Measurements from ENCODE around the gene OPRL1.
A peak's percentile ranks its signal among the peaks of the same experiment; 100 is the strongest.
"Not testable (repeated sequence)": the region's sequence is repeated elsewhere in the genome, so short reads cannot be mapped to it uniquely, and the experiment has no call there.

The OPRL1 gene

DNA sequence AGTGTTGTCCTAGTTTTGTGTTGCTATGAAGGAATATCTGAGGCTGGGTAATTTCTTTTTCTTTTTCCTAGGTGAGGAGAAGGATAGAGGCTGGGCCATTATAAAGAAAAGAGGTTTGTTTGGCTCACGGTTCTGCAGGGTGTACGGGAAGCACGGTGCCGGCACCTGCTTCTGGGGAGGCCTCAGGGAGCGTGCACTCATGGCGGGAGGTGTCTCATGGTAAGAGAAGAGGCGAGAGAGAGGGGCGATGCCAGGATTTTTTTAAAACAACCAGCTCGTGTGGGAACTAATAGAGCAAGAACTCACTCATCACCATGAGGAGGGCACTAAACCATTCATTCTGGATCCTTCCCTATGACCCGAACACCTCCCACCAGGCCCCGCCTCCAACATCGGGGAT, 41.7 kb downstream of the OPRL1 start:
- no peak for DNase-seq

DNA sequence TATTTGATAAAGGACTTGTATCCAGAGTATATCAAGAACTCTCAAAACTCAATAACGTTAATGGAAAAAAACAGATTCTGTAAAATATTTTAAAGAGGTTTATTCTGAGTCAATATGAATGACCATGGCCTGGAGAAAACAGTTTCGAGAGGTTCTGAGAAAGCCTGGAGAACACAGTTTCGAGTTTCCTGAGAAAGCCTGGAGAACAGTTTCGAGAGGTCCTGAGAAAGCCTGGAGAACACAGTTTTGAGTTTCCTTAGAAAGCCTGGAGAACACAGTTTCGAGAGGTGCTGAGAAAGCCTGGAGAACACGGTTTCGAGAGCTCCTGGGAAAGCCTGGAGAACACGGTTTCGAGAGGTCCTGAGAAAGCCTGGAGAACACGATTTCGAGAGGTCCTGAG, 43.0 kb downstream of the OPRL1 start:
- DNase-seq = not testable (repeated sequence)

DNA sequence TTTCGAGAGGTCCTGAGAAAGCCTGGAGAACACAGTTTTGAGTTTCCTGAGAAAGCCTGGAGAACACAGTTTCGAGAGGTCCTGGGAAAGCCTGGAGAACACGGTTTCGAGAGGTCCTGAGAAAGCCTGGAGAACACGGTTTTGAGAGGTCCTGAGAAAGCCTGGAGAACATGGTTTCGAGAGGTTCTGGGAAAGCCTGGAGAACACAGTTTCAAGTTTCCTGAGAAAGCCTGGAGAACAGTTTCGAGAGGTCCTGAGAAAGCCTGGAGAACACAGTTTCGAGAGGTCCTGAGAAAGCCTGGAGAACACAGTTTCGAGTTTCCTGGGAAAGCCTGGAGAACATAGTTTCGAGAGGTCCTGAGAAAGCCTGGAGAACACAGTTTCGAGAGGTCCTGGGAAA, 43.6 kb downstream of the OPRL1 start:
- DNase-seq = not testable (repeated sequence)

DNA sequence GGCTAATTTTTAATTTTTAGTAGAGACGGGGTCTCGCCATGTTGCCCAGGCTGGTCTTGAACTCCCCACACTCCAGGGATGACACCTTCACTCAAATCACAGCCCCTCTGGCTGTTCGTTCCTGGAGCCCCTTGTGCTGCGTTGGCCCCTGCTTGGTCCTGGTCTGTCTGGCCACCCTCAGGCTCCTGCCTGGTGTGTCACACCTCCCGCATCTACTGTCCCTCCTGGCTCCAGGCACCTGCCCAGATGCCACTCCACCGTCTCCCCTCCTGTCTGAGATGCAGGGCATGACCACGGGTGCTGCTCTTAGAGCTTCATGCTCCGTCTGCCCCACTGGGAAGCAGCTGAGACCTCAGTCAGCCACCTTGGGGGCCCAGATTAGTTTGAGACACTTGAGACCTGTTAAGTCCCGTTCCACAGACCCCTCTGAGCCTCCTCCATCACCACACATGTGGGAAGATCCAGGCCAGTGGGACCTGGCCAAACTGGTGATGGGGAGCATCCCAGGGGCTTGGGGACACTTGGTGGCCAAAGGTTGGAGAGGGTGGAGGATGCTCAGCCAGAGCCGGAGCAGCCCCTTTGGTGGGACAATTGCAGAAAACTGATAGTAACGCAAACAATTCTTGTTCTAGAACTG, 49.4 kb downstream of the OPRL1 start:
- DNase-seq = no peak

DNA sequence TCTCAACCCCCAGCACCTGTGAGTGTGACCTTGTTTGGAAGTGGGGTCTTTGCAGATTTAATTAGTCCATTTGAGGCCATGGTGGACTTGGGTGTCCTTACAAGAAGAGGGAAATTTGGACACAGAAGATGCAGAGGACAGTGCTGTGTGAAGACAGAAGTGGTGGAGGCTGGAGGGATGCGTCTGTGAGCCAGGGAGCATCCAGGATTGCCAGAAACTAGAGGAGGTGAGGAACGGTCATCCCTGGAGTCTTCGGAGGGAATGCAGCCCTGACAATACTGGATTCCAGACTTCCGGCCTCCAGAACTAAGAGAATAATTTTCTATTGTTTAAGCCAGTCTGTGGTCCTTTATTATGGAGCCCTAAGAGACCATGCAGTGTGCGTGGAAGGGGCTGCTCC, 50.4 kb downstream of the OPRL1 start:
- DNase-seq = no peak

DNA sequence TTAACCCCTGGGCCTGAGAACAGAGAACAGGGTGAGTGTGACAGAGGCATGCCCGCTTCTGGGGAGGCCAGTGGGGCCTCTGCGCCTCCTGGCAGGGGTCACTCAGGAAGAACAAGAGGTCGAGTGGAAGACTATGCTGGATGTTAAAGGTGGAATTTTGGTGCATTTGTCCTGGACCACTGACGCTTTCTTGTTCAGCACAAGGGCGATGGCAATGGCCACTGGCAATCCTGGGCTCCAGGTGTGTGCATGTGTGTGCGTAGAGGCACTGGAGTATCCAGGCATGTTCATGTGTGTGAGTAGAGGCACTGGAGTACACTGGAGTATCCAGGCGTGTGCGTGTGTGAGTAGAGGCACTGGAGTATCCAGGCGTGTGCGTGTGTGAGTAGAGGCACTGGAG, 51.0 kb downstream of the OPRL1 start:
- no peak for DNase-seq

DNA sequence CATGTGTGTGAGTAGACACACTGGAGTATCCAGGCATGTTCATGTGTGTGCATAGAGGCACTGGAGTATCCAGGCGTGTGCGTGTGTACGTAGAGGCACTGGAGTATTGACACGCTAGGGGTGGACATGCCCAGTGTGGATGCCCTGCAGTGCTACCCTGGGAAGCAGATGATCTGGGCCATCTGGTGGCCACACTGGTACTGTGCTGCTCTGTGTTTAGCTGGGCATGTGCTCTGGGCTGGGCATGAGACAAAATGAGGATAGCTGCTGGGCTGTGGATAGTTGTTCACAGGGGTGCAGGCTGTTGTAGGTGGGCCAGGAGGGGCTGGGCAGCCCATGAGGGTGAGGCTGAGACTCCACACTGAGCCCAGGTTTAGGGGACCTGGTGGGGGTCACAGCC, 51.5 kb downstream of the OPRL1 start:
- no peak for DNase-seq

DNA sequence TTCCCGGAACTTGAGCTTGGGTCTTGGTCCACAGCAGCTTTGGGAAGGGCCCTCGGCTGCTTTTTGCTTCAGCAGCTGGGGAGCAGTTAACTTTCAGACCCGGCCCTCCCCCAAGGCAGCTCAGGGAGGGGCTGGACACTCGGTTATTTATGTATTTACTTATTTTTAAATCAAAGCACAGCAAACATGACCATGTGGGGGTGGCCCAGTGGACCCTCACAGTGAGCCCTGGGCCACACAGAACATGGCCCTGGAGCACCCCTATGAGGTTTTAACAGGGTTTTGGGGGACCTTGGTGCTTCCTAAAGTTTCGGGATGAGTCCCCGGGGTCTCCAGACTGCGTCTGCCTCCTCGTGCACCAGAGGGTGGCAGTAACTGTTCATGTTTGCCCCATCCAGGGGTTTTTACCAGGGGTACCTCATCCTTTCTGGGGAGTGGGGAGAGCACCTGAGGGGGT, 54.1 kb downstream of the OPRL1 start:
- DNase-seq = no peak

DNA sequence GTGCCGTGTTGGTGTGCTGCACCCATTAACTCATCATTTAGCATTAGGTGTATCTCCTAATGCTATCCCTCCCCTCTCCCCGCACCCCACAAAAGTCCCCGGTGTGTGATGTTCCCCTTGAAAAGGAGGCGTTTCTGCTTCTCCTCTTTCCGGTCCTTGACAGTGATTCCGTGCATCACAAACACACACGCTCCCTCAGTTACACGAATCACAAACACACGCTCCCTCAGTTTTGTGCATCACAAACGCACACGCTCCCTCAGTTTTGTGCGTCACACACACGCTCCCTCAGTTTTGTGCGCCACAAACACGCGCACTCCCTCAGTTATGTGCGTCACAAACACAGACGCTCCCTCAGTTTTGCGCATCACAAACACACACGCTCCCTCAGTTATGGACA, 54.9 kb downstream of the OPRL1 start:
- not testable (repeated sequence) for DNase-seq

DNA sequence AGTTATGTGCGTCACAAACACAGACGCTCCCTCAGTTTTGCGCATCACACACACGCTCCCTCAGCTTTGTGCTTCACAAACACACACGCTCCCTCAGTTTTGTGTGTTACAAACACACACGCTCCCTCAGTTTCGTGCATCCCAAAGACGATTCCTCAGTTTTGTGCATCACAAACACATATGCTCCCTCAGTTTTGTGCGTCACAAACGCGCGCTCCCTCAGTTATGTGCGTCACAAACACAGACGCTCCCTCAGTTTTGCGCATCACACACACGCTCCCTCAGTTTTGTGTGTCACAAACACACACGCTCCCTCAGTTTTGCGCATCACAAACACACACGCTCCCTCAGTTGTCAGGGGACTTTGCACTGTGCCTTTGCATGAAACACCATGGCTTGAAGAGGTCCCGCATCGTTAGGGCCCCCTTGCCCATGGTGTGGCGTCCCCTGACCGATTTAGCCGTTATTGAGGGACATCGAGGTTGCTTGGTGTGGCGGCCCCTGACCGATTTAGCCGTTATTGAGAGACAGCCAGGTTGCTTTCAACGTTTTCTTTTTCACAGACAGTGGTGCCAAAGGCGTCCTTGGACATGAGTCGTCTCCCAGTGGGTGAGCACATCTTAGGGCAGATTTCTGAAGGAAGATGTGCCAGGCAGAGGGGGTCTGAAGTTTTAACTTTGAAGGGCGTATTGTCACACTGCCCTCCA, 56.3 kb downstream of the OPRL1 start:
- DNase-seq = no peak

DNA sequence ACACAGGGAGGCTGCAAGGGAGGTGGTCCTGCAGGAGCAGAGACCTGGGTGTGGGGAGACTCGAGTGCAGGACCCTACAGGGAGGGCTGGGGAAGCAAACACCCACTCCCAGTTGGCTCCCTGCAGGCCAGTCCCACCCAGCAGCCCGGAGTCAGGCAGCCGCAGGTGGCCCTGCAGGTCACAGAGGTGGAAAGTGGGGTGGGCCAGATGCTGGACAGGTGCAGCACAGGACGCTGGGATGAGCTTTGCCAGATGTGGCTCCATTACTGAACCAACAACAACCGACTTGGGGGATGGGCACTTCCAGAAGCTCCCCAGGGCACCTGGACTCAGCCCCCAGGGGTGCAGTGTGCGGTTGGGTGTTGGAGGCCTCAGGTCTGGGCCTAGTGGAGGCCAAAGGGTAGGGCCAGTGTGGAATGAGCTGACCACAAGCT, 57.7 kb downstream of the OPRL1 start:
- DNase-seq = no peak

DNA sequence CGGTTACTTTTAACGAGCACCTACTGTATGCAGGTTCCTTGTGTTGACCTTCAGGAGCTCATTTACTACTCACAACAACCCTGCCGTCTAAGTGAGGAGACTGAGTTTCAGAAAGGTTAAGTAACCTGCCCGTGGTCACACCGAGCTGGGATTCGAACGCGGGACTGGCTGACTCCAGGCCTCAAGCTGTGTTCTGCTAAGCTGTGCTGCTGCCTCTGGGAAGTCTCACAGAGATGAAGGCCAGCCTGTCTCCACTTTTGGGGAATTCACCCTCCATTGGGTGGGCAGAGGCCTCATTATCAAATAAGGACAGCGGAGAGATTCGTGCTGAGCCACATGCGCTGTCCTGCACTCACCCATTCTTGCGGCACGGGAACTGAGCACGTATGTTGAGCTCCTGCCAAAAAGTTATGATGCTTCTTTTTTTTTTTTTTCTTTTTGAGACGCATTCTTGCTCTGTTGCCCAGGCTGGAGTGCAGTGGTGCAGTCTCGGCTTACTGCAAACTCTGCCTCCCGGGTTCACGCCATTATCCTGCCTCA, 58.5 kb downstream of the OPRL1 start:
- DNase-seq = no peak

DNA sequence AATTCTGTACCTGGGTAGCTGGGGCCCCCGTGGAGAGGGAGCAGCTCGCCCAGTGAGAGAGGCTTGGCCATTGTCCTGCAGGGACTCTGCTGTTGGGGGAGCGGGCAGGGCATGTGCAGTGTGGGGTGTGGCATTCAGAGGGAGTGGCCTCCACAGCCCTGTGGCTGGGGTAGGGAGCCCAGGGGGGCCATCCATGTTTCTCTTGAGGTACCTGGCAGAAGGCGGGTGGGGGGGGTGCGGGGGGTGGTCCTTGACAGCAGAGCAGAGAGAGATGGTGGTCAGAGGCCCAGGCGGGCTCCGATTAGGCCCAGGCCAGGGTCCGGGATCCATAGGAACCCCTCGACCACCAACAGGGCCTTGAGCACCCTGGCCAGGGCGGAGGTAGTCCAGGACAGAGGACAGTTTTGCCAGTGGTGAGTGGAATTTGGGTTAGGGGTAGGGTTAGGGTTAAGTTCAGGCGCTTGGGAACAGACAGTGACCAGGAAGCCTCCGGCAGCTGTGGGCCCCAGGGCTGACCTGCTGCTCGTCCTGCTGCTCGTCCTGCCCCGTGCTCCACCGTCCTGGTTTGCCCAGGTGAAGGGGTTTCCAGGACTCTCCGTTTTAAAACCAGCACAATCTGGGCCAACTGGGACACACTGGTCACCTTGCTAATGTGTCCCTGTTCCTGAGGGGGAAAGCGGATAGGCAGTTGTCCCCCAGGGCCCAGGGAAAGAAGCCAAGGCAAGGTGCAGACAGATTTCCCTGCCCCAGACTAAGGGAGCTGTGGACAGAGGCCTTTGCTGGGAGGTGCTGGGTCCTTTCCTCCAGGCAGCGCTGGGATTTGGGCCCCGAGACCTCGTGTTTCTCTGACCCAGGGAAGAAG, 59.5 kb downstream of the OPRL1 start:
- DNase-seq = no peak

DNA sequence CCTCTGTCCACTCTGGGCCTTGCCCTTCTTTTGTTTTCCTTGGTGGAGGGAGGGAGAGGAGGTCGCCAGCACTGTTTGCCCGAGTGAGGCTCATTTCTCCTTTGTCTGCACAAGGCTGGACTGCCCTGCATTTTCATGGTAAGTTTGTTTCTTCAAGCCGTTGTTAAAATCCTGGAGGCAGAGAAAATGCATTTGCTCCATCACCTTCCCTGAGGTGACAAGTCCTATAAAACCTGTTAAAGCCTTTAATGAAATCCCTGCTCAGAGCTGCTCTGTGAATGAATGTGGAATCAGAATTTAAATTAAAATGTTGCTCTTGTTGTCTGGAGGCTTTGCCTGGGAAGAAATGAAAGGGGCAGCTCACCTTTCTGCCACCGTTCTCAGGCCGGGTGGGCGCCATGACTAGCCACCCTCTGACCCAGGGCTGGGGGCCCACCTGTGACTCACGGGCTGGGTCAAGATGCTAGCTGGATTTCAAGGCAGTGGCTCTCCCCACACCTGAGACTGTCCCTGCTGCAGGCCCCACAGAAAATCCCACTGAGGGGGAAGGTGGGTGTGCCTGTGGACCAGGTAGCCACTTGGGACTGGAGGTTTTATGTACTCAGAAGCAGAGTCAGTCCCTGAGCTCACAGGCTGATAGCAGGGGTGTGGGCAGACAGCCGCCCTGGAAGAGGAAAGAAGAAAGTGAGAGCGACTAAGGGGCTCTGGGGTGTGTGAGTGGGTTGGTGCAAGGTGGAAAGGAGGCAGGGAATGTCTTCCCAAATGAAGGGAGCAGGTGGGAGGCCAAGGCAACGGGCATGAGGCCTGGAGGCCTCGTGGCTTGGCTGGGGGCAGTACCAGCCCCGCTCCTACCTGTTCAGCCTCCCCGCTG, 60.4 kb downstream of the OPRL1 start:
- no peak for DNase-seq

DNA sequence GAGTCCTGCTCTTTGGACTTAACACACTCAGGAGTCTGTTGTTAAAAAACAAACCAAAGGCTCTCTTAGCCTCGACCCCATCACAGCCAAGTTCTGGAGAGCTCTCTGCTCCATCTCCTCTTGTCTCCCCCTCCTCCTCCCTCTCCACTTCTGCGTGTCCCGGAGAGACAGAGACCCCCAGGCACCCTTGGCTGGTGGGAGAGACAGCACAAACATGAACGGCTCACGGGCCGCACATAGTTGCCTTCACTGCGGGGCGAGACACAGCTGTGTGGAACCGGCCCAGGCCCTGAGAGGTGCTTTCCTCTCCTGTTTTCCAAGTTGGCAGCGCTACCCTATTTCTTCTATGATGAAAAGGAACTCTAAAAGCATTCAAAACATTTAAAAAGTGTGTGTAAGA, 61.1 kb downstream of the OPRL1 start:
- DNase-seq = no peak

DNA sequence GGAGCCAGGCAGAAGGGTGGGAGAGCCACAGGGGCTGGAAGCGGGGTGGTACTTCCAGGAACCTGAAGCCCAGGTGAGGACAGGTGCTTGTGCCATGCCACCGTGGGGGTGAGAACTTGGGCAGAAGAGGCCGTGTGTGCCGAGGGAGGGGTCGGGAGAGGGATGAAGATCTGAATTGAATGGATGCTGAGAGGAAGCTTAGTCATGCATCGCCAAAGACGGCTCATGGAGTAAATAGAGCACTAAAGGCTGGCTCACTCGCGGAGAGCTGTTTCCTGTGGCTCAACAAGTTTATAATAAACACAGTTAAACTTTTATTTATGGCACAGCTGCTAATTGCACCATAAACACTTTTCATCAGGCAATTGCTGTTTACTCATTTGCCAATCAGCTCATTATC, 62.7 kb downstream of the OPRL1 start:
- DNase-seq = no peak

DNA sequence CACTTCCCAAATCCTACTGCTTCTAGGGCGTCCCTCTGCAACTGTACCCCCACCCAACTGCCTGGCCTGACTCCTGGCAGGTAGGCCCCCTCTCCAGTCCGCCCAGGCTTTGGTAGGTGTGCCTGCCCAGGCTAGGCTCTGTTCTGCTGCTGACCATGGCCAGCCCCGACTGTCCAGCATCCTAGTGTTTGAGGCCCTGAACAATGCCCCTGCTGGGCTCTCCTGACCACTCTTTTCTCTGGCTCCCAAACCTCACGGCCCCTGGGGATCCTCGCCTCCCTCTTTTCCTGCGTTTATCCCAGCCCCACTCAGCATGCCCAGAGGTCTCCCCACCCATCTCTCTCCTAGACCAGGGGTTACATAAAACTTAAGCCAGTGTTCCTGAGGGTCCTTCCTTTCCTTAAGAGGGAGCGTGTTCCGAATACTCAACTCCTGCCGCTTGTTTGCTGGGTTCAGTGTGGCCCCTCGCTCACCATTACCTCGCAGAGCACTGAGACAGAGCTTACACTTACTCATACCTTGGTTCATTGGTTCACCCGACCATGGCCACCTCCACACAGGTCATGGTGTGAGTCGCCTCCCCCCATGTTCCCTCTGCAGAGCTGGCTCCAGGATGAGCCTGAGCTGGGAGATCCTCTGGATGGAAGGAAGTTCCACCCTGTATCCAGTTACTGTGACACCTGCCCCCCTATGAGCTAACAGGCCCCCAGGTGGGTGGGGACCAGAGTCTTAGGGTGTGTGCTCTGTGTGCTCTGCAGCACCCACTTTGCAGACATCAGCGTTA, 63.3 kb downstream of the OPRL1 start:
- DNase-seq = no peak

DNA sequence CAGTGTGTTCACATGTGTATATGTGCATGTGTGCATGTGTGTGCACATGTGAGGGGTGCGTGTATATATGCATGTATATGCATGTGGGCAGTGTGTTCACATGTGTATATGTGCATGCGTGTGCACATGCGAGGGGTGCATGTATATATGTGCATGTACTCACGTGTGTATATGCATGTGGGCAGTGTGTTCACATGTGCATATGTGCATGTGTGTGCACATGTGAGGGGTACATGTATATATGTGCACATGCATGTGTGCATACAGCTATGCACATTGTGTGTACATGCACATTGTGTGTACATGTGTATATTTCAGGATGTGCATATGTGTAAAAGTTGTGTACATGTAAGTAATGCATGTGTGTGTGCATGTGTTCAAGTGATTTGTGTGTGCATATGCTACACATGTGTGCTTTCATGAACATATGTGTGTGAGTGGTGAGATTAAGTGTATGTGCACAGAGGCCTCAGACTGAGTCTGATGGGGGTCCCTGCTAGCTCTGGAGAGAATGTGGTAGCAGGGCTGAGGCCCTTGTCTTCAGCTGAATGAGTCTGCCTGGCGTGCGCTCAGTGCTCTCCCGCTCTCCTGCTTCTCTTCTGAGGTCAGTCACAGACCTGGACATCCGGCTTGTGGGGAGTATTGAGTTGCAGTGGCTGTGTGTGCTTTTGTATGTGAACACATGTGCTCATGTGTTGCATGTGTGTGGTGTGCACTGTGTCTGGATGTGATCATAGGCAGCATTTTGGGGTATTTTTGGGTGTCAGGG, 64.4 kb downstream of the OPRL1 start:
- no peak for DNase-seq

DNA sequence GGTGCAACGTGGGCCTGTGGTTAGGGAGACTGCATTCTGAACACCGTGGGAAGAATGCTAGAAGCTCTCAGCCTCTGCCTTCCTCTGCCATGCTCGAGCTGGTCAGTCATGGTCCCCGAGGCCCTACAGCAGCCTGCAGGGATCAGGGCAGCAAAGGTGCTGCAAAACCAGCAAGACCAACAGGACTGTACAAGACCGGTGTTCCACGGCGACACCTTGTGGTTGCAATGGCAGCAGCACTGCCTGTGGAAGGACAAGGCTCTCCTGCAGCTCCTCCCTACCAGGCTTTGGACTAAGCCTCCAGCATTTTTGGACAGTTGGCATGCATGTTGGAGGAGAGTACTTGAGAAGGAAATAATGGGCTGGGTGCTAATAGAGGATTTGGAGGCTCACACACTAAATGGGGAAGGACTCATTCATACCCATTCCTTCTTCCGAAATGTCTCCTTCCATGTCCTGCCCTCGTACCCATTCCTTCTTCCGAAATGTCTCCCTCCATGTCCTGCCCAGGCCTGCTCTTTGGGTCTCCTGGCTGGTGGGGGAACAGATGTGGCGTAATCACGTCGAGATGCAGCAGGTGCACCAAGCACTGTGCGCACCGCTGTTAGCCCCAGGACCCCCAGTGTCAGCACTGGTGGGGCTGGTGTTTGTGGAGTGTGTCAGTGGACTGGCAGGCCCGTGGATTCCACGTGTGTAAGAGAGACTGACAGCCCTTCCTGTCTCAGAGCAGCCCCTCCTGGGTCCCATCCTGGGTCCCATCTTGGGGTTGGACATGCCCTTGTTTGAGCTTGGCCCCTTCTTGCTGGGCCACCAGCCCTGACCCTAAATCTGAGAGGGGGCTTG, 65.8 kb downstream of the OPRL1 start:
- peak in 1 of 2 donors; percentile 36 for DNase-seq
